ENCODE measurements around the gene CYFIP1.

DNA sequence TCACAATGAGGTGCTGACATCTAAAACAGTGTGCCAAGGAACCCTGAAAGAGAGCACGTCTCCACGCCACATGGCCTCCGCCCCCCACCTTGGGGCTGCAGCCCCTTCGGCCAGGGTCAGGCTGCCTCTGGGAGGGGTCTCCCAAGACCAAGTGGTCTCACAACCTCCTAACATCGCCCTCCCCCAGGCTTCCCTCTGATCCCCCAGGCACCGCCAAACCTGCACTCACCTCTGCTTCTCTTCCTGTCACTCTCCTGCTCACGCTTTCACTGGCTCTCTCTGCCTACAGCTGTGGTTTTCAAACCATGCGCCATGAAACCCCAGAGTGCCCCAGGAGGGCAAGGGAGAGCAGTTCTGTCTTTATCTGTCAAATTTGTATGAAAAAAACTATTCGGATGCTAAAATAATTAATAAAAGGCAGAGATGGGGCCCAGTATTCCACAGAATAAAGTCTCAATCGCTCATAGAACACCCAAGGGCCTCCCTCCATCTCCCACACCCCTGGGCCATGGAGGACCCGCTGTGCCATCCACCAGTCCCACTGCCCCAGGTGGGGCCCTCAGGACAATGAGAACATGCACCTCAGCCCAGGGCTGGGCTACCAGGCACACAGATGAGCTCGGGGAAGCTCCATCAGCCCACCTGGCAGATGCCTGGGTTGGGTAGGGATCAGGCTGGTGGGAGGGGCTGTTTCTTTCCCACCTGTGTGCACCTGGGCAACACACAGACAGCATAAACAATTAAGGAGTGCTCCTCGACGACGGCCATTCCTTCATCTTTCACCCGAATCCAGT lies 21.5 kb downstream of the CYFIP1 start:
- TF ChIP-seq, protein P1, sequence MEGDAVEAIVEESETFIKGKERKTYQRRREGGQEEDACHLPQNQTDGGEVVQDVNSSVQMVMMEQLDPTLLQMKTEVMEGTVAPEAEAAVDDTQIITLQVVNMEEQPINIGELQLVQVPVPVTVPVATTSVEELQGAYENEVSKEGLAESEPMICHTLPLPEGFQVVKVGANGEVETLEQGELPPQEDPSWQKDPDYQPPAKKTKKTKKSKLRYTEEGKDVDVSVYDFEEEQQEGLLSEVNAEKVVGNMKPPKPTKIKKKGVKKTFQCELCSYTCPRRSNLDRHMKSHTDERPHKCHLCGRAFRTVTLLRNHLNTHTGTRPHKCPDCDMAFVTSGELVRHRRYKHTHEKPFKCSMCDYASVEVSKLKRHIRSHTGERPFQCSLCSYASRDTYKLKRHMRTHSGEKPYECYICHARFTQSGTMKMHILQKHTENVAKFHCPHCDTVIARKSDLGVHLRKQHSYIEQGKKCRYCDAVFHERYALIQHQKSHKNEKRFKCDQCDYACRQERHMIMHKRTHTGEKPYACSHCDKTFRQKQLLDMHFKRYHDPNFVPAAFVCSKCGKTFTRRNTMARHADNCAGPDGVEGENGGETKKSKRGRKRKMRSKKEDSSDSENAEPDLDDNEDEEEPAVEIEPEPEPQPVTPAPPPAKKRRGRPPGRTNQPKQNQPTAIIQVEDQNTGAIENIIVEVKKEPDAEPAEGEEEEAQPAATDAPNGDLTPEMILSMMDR (IDR thresholded peaks at IDR 0.05; ENCODE audit: low read depth, low read length): no peak
- TF ChIP-seq EZH2phosphoT487 (IDR thresholded peaks at IDR 0.05; ENCODE audit: low read depth): no peak
